Skeletal muscle satellite cell (primary cell): ENCODE results near the gene PRPF31.

Experiments
- H3K27me3 ChIP-seq: 2 replicates; pipeline ENCODE4 v1.7.0; 2013; ENCODE audit warnings: low read length; ENCODE audit not compliant: control insufficient read depth, insufficient read depth
- H3K36me3 ChIP-seq: 2 replicates; pipeline ENCODE4 v1.7.0; 2013; ENCODE audit warnings: mild to moderate bottlenecking, control low read depth, low read length; ENCODE audit not compliant: insufficient read depth
- H3K4me1 ChIP-seq: 2 replicates; pipeline ENCODE4 v1.7.0; 2013; ENCODE audit warnings: low read length; ENCODE audit not compliant: control insufficient read depth, insufficient read depth
- H3K4me2 ChIP-seq: 2 replicates; pipeline ENCODE4 v1.7.0; 2013; ENCODE audit warnings: mild to moderate bottlenecking, low read length
- H3K4me3 ChIP-seq: 2 replicates; pipeline ENCODE4 v1.7.0; 2013; ENCODE audit warnings: low read length
- H3K9ac ChIP-seq: 2 replicates; pipeline ENCODE4 v1.7.0; 2013; ENCODE audit warnings: mild to moderate bottlenecking, low read depth, low read length, moderate library complexity
- H3K9me3 ChIP-seq: replicated peaks from 2 replicates; pipeline ENCODE4 v1.7.0; 2013; ENCODE audit warnings: mild to moderate bottlenecking, control low read depth, low read length

Gene PRPF31

GRCh38 chr19:54172471-54173358 is 57.2 kb downstream of the PRPF31 start, which contains the start of gene TMC4:
TSS of gene TMC4 (minus strand) at chr19:54173160. CDS start at chr19:54173117, 43 bp downstream.
- Histone ChIP-seq H3K4me1 (peaks cover 3% of the 10 kb centered on the region), H3K9me3 (no peaks in the 10 kb centered on the region), H3K36me3 (peaks cover 7% of the 10 kb centered on the region), H3K27me3 (no peaks in the 10 kb centered on the region), H3K4me2 (no peak within 1 kb of the TSS), H3K4me3 (no peak within 1 kb of the TSS), H3K9ac (no peak within 1 kb of the TSS)

DNA sequence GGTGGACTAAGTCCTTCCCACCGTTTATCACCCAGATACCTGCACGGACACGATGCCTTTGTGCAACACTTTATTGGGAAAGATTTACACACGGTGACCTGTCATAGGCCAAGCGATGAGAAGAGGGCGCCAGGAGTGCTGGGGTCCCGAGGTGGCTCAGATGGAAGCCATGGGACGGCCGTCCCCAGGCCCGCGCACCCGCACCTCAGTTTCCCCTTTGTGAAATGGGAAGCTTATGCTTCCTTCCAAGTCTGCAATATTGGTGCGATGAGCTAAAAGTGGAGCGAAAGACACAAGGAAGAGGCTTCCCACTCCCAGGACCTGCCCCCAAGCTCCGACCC is 57.8 kb downstream of the PRPF31 start:
- H3K9ac ChIP-seq, result no peak overlapping the region
- H3K4me3 ChIP-seq, result no peak overlapping the region
- H3K9me3 ChIP-seq, result no peaks in the 10 kb centered on the region
- no peaks in the 10 kb centered on the region for H3K27me3 ChIP-seq
- H3K36me3 ChIP-seq, result peaks cover 11% of the 10 kb centered on the region
- peaks cover under 1% of the 10 kb centered on the region for H3K4me1 ChIP-seq
- H3K4me2 ChIP-seq, result no peak overlapping the region

GRCh38 chr19:54173951-54174834 is 58.6 kb downstream of the PRPF31 start:
- no peaks in the 10 kb centered on the region for H3K9me3 ChIP-seq
- H3K4me2 ChIP-seq, result no peak overlapping the region
- no peaks in the 10 kb centered on the region for H3K27me3 ChIP-seq
- peaks cover 19% of the 10 kb centered on the region for H3K36me3 ChIP-seq
- H3K4me3 ChIP-seq, result no peak overlapping the region
- no peak overlapping the region for H3K9ac ChIP-seq
- no peaks in the 10 kb centered on the region for H3K4me1 ChIP-seq

DNA sequence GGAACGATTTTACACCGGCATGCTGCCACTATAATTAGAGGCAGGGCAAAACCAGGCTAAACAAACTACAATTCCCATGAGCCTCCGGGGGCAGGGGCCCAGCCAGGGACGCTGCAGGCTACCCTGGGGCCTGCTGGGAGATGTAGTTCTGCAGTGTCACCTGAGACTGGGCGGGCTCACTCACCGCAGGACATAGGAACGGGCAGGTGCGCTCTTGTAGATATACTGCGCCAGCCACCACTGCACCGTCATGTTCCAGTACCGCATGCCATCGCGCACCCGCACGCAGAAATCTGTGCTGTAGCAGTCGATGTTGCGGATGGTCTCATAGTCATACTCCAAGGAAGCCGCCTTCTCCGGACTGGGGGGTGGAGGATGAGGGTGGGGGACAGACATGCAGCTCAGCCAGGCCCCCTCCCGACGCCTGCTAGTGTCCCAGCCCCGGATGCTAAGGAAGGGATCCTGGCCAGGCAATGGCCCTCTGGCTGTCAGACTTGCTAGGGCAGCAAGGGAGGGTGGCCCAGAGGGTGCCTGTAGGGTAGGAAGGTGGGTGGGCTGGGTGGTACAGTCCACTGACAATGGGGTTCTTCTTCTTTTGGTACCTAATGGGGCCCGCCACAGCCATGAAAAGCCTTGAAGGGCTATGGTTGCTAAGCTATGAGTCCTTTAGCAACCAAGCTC is 63.2 kb downstream of the PRPF31 start:
- Histone ChIP-seq H3K9me3 (no peaks in the 10 kb centered on the region), H3K4me2 (no peak overlapping the region)

DNA sequence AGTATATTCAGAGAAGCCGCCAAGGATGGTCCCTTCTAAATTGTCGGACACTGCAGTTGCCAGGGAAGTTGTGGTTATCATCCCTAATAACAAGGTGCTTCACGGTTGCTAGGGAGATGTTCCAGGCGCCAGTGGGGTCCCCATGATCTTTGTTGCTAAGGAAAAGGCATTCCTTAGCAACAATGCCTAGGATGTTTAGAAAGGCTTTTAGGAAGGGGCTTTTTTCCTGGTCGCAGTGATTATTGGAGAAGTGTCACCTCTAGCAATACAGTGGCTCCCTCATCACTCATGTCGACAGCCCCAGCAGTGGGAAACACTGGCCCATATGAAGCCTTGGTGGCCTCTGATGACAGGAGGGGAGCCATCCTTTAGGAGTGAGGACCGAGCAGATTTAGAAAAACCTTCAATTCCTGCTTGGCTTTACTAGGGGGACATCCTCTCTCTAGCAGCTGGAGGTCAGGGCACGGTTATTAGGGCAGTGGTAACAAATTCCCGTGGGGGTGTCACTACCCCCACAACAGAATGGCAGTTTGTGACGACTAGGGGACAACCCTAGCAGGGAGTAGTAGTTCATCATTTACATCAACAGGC is 63.8 kb downstream of the PRPF31 start:
- Histone ChIP-seq H3K27me3 (no peaks in the 10 kb centered on the region), H3K4me2 (no peak overlapping the region), H3K9me3 (no peaks in the 10 kb centered on the region), H3K9ac (no peak overlapping the region), H3K36me3 (peaks cover 43% of the 10 kb centered on the region), H3K4me1 (no peaks in the 10 kb centered on the region), H3K4me3 (no peak overlapping the region)

More for the DNA sequence above, 63.2 kb downstream of the PRPF31 start:
- no peaks in the 10 kb centered on the region for H3K4me1 ChIP-seq
- no peak overlapping the region for H3K4me3 ChIP-seq
- H3K27me3 ChIP-seq, result no peaks in the 10 kb centered on the region
- H3K9ac ChIP-seq, result no peak overlapping the region
- H3K36me3 ChIP-seq, result peaks cover 41% of the 10 kb centered on the region

DNA sequence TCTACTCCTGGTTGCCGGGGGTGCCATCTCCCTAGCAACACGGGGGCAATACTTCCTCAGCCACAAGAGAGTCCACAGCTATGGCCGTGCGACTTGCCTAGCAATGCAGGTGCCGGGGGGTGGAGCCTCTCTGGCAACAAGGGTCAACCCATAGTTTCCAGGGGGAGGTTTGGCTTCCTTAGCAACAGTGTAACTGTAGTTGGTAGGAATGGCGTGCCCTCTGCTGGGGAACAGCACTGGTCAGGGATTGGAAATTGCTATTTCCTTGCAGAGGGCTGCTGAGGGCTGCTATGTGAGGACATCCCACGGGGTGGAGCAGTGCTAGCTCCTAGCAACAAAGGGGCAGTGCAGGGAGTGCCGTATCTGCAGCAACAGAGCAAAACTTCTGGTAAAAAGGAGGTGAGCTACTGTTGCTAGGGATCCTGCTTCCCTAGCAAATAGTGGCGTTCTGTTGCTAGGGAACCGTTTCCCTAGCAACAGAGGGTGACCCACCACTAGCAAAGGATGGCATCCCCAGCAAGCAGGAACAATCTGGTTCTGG is 64.4 kb downstream of the PRPF31 start:
- peaks cover 43% of the 10 kb centered on the region for H3K36me3 ChIP-seq
- no peak overlapping the region for H3K4me3 ChIP-seq
- H3K4me2 ChIP-seq, result no peak overlapping the region
- no peaks in the 10 kb centered on the region for H3K4me1 ChIP-seq
- no peaks in the 10 kb centered on the region for H3K9me3 ChIP-seq
- H3K27me3 ChIP-seq, result no peaks in the 10 kb centered on the region
- H3K9ac ChIP-seq, result no peak overlapping the region

DNA sequence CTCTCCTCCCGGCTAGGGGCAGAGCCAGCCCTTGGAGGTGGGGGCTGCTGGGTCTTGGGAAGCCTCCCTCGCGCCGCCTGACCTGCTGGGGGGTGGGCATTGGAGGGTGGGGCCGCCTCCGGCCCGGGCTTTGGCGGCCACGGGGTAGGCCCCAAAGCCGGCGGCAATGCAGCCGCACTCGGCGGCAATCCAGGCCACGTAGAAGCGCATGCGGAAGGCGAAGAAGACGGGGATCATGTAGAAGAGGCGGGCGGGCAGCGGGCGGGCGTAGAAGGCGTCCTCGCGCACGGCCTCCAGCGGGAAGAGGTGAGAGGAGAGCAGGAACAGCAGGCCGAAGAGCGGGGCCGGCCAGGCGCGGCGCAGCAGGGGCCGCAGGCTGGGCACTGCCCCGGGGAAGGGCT is 65.1 kb downstream of the PRPF31 start:
- Histone ChIP-seq H3K4me2 (no peak overlapping the region), H3K9me3 (no peaks in the 10 kb centered on the region), H3K4me1 (no peaks in the 10 kb centered on the region), H3K27me3 (no peaks in the 10 kb centered on the region), H3K36me3 (peaks cover 46% of the 10 kb centered on the region), H3K9ac (no peak overlapping the region), H3K4me3 (no peak overlapping the region)
